ENCODE results near the gene MRPL50.

DNA sequence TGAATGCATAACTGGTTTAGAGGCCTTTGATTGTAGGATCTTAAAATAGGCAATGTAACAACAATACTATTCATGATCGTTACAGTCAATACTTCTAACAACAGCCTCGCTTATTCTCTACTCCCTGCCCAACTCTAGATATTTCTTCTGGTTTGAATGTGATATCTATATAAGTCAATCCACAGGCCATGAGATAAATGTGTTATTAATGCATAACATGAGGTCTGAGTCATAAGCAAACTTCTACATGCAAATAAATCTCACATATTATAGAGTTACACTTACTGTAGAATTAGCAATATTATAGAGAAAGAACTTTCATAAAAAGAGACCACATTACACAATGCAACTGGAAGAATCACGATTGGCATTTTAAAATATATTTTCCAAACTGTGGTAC is 40.1 kb upstream of the MRPL50 start:
- no peak for TF ChIP-seq EZH2 (IDR thresholded peaks at IDR 0.05)
- no peak for TF ChIP-seq POLR2AphosphoS5 (IDR thresholded peaks at IDR 0.05; ENCODE audit: borderline replicate concordance, low read depth, low read length)

All from SK-N-MC (cell line).